IPS-NIHi7 (cell line): ENCODE data around the gene TRIM39.
"Not testable (repeated sequence)": the region's sequence is repeated elsewhere in the genome, so short reads cannot be mapped to it uniquely, and the experiment has no call there.

ENCODE experiments used
- DNase-seq: peaks from one replicate; pipeline ENCODE4 v3.0.0; 2012; ENCODE audit warnings: mixed read lengths; ENCODE audit errors: extremely low spot score

Gene TRIM39

GRCh38 chr6:30326526-30327231, at the start of gene TRIM39:
TRIM39 (plus strand) TSS chr6:30326927; CDS start chr6:30329318, 2,391 bp downstream.
- peak; percentile 83 for DNase-seq

GRCh38 chr6:30280988-30281387, 45.7 kb upstream of the TRIM39 start:
- DNase-seq = not testable (repeated sequence)

- no peak for DNase-seq
These were observed 44.2 kb upstream of the TRIM39 start for GRCh38 chr6:30282522-30282921.

- no peak for DNase-seq
These were observed 43.0 kb upstream of the TRIM39 start for GRCh38 chr6:30283761-30284160.

- DNase-seq = no peak
These were observed 39.6 kb upstream of the TRIM39 start for GRCh38 chr6:30287139-30287538.

GRCh38 chr6:30295837-30296236, 30.9 kb upstream of the TRIM39 start:
- DNase-seq = no peak

GRCh38 chr6:30304002-30304401, 22.7 kb upstream of the TRIM39 start:
- no peak for DNase-seq

GRCh38 chr6:30311101-30311500, 15.6 kb upstream of the TRIM39 start:
- DNase-seq = peak; percentile 31

GRCh38 chr6:30311671-30312070, 15.1 kb upstream of the TRIM39 start:
- no peak for DNase-seq

- DNase-seq = no peak
These were observed 14.5 kb upstream of the TRIM39 start for GRCh38 chr6:30312266-30312665.

- DNase-seq = no peak
These were observed 13.9 kb upstream of the TRIM39 start for GRCh38 chr6:30312676-30313321.

- no peak for DNase-seq
These were observed 11.6 kb upstream of the TRIM39 start for GRCh38 chr6:30315156-30315555.

- no peak for DNase-seq
These were observed 8.7 kb upstream of the TRIM39 start for GRCh38 chr6:30317913-30318589.

- peak; percentile 20 for DNase-seq
These were observed 7.4 kb upstream of the TRIM39 start for GRCh38 chr6:30319146-30319835.

GRCh38 chr6:30321692-30322388, 4.9 kb upstream of the TRIM39 start:
- DNase-seq = no peak

GRCh38 chr6:30322527-30323501, 3.9 kb upstream of the TRIM39 start:
- no peak for DNase-seq

- no peak for DNase-seq
These were observed 2.9 kb upstream of the TRIM39 start for GRCh38 chr6:30323806-30324205.

- DNase-seq = no peak
These were observed 1.4 kb upstream of the TRIM39 start for GRCh38 chr6:30325150-30325872.

- peak; percentile 85 for DNase-seq
These were observed 728 bp upstream of the TRIM39 start for GRCh38 chr6:30325873-30326525.
